GM06990 (cell line): Measurements from ENCODE around the gene CAMSAP1.

Experiments
- DNase-seq: peaks from one replicate; pipeline ENCODE4 v3.0.0-alpha.2; 2011; ENCODE audit not compliant: insufficient read length; ENCODE audit errors: extremely low read depth
- H3K27me3 ChIP-seq: replicated peaks from 2 replicates; pipeline ENCODE4 v1.6.0; 2011; ENCODE audit warnings: low read length; ENCODE audit not compliant: control insufficient read depth, insufficient read depth
- H3K36me3 ChIP-seq: 2 replicates; pipeline ENCODE4 v1.5.1; 2011; ENCODE audit warnings: low read length; ENCODE audit not compliant: control insufficient read depth, insufficient read depth
- H3K4me3 ChIP-seq: replicated peaks from 2 replicates; pipeline ENCODE4 v1.5.1; 2011; ENCODE audit warnings: low read depth, mild to moderate bottlenecking, control low read depth, low read length
- CTCF ChIP-seq: IDR thresholded peaks from 2 replicates; pipeline ENCODE4 v1.5.1; 2011; ENCODE audit warnings: low read length, control low read depth, mild to moderate bottlenecking, inconsistent platforms; ENCODE audit not compliant: insufficient read depth, poor library complexity, severe bottlenecking

CAMSAP1 gene

GRCh38 chr9:135780086-135780485 is 127.3 kb downstream of the CAMSAP1 start:
- TF ChIP-seq CTCF, result no peak
- Histone ChIP-seq H3K27me3 (no peaks in the 10 kb centered on the region; the same call in 1 of the 2 replicates), H3K36me3 (no peaks in the 10 kb centered on the region), H3K4me3 (no peak overlapping the region)
- DNase-seq, result no peak

GRCh38 chr9:135779571-135779970 is 127.8 kb downstream of the CAMSAP1 start:
- no peak overlapping the region for H3K4me3 ChIP-seq
- H3K27me3 ChIP-seq, result no peaks in the 10 kb centered on the region; the same call in 1 of the 2 replicates
- H3K36me3 ChIP-seq, result no peaks in the 10 kb centered on the region
- no peak for DNase-seq
- no peak for TF ChIP-seq CTCF

GRCh38 chr9:135778421-135778820 is 128.9 kb downstream of the CAMSAP1 start:
- Histone ChIP-seq H3K36me3 (no peaks in the 10 kb centered on the region), H3K27me3 (no peaks in the 10 kb centered on the region; the same call in 1 of the 2 replicates)
- no peak for TF ChIP-seq CTCF

GRCh38 chr9:135777623-135778177 is 129.6 kb downstream of the CAMSAP1 start:
- no peaks in the 10 kb centered on the region; the same call in 1 of the 2 replicates for H3K27me3 ChIP-seq
- H3K36me3 ChIP-seq, result no peaks in the 10 kb centered on the region
- no peak overlapping the region for H3K4me3 ChIP-seq
- no peak for DNase-seq
- TF ChIP-seq CTCF, result no peak

More at GRCh38 chr9:135778421-135778820, 128.9 kb downstream of the CAMSAP1 start:
- no peak overlapping the region for H3K4me3 ChIP-seq
- DNase-seq, result no peak

GRCh38 chr9:135776893-135777622 is 130.3 kb downstream of the CAMSAP1 start:
- no peaks in the 10 kb centered on the region; the same call in 1 of the 2 replicates for H3K27me3 ChIP-seq
- no peaks in the 10 kb centered on the region for H3K36me3 ChIP-seq
- no peak overlapping the region for H3K4me3 ChIP-seq
- no peak for DNase-seq
- TF ChIP-seq CTCF, result no peak
